GM18517 (cell line): Measurements from ENCODE around the gene ATP2B3.

ENCODE experiments used
- ATAC-seq: cut with Tn5 transposase; IDR thresholded peaks from one replicate; pipeline ENCODE4 v1.9.1; 2021; ENCODE audit warnings: mild to moderate bottlenecking, moderate library complexity; ENCODE audit not compliant: unreplicated experiment

The ATP2B3 gene

DNA sequence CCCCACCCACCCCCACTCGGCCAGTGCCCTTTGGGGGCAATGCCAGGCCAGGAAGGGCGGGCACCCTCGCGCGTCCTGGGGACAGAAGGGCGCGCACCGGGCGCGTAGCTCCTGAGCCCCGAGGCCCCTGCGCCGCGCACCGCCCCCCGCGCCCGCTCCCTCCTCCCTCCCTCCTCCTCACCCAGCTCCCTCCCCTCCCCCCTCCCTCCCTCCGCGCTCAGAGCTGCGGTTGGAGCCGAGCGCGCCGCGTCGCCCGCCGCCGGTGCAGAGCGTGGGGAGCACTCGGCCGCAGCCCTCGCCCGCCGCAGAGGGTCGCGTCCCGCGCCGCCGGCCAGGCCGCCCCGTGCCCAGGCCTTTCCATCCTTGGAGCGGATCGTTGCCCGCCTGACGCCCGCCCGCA, at the start of gene ATP2B3:
TSS of gene ATP2B3 (plus strand) at position 220 of the 400 bp plus-strand sequence. CDS start 18,606 bp downstream, outside the sequence.
- ATAC-seq, result no peak

DNA sequence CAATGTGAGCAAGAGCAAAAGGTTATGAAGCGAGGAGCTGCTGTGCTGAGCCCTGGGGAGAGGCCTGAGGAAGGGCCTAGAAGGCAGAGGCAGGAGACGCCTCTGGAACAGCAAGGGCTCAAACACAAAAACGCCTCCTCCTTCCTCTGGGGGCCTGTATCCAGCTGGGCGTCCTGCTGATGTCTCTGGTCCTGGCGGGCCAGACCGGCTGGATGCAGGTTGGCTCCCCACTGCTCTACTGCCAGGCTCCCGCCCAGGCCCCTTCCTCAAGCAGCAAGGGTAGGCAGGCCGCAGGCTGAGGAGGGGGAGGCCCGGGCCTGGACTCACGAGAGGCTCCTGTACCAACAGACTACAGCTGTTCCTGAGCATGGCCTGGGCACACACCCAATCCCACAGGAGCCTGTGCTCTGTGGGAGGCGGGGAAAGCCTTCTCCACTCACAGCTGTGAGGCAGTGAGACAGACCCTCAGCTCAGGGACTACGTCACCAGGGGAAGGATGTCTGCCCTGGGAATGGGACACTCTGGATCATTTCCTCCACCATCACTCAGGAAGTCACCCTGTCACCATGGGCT, 49.3 kb upstream of the ATP2B3 start:
- ATAC-seq, result no peak

DNA sequence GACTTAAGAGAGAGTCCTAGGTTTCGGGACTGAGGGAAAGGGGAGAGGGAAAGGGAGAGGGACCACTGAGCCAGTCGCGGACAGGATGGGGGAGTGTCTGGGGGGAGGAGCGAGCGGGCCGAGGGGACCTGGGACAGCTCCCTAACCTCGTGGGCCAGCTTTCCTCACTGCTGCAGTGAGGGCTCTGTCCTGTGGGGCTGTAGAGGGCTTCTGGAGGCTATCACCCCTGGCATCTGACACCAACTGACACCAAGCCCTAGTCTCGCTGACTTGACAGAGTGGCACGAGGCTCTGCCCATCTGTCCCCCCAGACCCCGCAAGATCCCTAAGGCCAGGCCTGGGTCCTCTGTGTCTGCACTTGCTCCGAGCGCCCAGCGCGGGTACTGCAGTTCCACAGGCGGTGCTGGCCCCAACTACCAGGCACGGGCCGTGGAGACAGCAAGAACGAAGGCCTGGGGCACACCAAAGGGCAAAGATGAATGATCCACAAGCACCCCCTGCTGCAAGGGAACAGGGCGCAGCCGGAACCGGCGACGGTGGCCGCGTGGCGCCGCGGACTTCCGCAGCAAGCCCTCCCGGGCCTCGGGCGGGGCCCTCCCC, 47.5 kb upstream of the ATP2B3 start:
- ATAC-seq, result peak; percentile 37

DNA sequence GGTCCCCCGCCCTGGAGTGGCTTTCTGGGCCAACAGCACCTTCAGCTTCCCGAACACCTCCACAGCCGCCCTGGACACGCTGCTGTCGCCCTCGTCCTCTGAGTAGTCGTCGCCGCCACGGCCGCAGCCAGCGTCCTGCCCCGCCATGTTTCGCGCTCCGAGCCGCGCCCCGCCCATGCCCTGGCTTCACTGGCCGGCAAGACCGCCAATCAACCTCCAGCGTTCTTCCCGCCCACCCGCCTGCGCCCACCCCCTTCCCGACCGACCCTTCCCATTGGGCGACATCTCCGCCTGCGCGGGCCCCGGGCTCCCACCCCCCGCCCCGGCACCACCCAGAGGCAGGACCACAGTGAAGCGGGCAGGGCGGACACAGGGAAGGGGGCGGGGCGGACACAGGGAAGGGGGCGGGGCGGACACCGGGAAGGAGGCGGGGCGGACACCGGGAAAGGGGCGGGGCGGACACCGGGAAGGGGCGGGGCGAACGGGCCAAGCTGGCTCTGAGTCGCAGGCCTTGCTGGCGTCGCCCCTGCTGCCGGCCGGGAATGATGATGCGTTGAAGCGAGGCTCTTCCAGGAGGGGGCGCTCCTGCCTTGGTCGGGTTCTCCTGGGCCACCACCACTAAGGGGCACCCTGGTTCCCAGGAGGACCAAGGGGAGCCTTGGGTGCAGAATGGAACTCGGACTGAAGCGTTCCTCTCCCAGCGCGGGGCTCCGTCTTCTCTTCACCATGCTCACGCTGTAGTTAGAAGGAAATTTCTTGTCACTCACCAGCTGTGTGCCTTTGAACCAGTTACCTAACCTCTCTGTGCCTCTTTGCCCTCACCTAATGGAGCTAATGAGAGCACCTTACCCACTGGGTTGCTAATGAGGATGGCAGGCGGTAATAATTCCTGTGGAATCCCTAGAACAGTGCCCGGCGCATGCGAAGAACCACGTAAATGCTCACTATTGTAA, 46.8 kb upstream of the ATP2B3 start, which contains the start of gene HAUS7:
TSS of gene HAUS7 (minus strand) at position 166 of the 953 bp plus-strand sequence. CDS start at position 147, 19 bp downstream.
- ATAC-seq, result peak; percentile 63

- ATAC-seq, result no peak
These were observed 45.7 kb upstream of the ATP2B3 start for GRCh38 chrX:153471663-153472280.

GRCh38 chrX:153473126-153473525, 44.3 kb upstream of the ATP2B3 start:
- no peak for ATAC-seq

DNA sequence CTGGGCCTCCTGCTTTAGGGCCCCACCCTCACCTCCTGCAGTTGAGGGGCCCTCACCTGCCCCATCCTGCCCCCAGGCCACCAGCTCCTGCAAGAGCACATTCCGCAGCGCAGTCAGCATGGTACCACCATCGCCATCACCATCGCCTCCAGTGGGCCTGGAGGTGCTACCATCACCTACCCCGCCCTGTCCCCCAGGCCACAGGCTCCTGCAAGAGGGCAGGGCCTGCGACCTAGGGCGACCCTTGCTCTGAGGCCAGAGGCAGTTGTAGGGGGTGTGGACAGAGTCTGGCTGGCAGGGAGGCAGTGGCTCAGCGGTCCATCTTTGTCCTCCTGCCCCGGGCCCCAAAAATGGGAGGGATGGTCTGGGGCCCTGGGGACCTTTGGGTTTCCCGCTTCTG, 43.2 kb upstream of the ATP2B3 start:
- ATAC-seq, result no peak

- ATAC-seq, result no peak
These were observed 42.7 kb upstream of the ATP2B3 start for GRCh38 chrX:153474718-153475117.

DNA sequence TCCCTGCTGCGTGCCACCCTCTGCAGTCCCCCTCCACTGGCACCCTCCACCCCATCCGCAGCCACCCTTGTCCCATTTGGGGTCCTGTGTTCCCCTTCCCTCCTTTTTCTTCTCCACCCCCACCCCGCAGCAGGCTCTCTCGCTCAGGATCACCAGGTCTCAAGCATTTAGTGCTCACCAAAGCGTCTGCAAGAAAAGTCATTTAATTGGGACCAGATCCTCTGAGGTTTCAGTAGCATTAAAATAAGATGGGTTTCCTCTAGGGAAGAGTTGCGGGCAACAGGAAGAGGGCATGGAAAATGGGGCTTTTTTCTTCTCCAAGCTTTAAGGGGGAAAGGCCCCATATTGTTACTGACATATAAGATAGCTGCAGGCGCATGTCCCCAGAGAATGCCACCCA, 42.2 kb upstream of the ATP2B3 start:
- no peak for ATAC-seq

DNA sequence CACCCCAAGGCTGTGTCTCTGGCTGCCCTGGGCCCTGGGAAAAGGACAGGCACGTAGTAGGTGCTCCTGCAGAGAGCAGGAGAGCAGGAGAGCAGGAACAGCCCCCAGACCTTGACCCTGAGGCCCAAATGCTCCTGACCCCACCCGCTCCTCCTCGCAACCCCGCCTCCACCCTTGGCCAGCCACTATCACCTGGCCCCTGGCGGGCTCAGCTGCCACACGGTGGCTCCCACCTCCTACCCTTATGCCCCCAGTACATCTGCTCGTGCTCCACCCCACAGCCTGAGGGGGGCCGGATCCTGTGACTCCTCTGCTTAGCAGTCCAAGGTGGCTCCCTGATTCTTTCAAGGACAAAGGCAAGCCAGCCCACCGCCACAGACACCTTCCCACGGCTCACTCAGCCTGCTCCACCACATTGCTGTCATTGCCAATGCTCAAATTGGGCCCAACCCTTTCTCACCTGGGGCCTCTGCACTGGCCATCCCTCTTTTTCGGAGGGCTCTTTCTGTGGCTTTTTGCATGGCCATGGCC, 41.6 kb upstream of the ATP2B3 start:
- ATAC-seq, result no peak

DNA sequence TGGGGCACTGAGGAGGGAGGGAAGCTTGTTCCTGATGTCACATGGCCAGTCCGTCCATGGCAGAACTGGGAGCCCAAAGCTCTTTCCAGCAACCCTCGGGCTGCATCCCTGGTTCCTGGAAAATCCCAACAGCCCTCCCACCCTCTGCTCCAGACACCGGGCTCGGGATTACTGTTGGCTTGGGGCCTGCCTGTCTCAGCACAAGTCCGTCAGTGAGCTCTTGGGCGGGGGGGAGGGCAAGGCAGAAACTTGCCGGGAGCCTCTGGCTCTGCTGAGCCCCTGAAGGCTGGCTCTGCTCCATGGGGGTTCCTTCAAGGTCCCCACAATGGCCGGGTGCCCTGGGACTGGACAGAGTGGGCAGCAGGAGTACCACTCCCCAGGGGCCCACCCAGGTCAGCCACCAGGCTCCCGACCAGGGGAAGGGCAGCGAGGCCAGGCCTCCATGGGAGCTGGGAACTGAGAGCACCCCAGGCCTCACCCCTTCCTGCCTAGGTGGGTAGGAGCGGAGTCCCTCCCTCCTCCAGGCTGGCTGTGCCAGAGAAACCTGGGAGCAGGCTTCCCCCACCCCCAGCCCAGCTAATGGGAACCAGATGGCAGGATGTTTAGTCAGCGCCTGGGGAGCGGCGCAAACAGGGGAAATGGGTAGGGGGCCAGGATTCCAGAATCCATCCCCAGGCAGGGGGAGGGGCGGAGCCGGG, 40.6 kb upstream of the ATP2B3 start:
- ATAC-seq, result no peak

- ATAC-seq, result no peak
These were observed 40.0 kb upstream of the ATP2B3 start for GRCh38 chrX:153477364-153477857.

- ATAC-seq, result no peak
These were observed 39.5 kb upstream of the ATP2B3 start for GRCh38 chrX:153477901-153478300.

DNA sequence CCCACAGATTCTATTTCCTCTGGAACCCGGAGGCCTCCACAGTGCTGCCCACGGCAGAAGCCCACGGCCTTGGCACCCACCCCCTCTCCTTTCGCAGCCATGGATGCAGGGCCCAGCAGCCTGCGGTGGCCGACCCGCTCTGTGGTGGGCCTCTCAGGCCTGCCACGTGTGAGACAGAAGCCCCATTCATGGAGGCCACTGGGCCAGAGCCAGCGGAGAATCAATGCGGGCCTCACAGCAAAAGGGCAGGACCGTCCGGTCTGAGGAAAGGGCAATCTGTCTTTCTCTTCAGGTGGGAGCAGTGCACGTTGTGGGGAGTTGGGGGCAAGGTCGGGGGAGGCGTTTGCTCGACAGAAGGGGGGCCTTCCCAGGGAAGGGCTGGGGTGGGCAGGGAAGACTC, 38.7 kb upstream of the ATP2B3 start:
- no peak for ATAC-seq

DNA sequence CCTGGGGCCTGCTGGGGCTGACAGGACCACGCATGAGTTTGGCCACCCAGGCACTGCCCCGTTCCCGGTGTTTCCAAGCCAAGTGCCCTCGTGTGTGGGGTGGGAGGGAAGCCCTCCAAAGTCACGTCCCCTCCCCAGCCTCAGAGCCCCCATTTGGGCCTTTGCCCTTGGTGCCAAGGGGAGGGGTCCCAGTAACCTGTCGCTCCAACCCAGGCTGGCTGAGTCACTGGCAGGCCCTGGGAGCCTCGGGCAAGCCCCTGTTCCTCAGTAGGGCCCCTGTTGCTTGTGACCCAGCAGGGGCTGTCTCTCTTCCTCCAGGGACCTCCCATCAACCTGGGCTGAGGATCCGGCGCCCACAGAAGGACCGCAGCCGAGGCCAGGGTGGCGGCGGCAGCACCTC, 36.4 kb upstream of the ATP2B3 start:
- no peak for ATAC-seq

DNA sequence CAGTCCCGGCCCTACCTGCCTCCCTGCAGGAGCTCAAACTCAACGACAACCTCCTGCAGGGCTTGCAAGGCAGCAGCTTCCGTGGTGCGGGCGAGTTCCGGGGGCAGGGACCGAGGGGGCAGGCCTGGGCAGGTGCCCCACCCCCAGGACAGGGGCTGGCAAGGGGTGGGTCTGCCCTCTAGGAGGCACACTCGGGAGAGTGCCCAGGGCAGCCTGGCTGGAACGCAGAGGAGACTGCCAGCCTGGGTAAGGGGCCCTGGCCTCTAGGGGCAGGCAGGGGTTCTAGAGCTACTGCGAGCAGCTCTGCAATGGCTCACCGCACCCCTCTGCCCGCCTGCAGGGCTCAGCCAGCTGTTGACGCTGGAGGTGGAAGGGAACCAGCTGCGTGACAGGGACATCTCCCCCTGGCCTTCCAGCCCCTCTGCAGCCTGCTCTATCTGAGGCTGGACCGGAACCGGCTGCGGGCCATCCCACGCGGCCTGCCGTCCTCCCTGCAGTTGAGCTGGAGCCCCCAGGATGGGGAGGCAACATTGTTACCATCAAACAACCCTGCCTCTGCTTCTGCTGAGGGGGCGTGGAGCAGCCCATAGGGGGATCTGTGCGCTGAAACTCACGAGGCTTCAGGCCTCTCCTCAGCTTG, 34.9 kb upstream of the ATP2B3 start:
- ATAC-seq, result no peak

DNA sequence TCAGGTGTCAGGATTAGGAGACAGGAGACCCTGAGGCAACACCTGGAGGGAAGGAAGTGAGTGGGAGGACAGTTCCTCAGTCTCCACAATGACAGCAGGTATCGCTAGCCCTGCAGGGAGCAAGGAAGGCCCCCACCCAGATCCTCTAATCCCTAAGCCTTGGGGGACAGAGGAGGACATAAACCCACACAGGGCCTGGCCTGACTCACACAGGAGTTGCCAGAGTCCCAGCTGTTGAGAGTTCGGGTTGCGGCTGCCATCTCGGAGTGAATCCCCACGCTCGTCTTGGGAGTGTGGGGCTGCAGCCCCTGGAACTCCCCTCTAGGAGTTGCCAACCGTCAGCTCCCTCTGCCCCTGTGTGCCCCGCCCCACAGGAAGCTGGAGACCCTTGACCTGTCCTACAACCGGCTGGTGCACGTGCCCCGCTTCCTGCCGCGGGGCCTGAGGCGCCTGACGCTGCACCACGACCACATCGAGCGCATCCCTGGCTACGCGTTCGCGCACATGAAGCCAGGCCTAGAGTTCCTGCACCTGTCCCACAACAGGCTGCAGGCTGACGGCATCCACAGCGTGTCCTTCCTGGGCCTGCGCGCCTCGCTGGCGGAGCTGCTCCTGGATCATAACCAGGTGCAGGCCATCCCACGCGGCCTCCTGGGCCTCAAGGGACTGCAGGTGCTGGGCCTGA, 31.9 kb upstream of the ATP2B3 start:
- ATAC-seq, result no peak

DNA sequence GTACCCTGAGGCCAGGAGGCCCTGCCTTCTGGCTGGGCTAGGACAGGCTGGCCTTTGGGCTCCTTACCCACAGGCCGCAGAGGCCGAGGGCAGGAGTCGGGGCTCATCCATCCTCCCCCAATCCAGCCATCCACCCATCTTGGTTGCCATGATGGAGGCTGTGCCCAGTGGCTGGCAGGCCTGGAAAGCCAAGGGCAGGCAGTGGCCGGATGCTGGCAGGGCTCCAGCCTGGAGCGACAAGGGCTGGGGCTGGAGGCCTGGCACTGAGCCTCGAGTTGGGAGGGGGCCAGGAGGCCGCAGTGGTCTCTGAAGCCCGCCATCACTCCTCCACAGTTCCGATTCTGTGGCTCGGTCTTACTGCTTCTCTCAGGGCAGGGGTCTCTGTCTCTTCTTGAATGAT, 31.3 kb upstream of the ATP2B3 start:
- no peak for ATAC-seq

- no peak for ATAC-seq
These were observed 29.8 kb upstream of the ATP2B3 start for GRCh38 chrX:153487590-153488071.
